HepG2 (cell line): ENCODE measurements around the gene GMEB2. TPM values are rescaled to one million over a fixed set of nuclear protein-coding genes. Genes with fewer than 3 reads are reported as not detected.

Experiments used
- ASH2L ChIP-seq: fragments of 300-600, 200-600 bp; sonication (generic); IDR thresholded peaks from 2 replicates; pipeline ENCODE4 v1.7.0; 2017; ENCODE audit warnings: low read depth, mild to moderate bottlenecking, moderate library complexity, mixed read lengths, low read length; ENCODE audit not compliant: insufficient read length
- ETV5 ChIP-seq: IDR thresholded peaks from 2 replicates; pipeline ENCODE4 v1.6.1; 2018; ENCODE audit warnings: missing biosample characterization, missing genetic modification reagents, inconsistent platforms, borderline replicate concordance
- EZH2 ChIP-seq: conservative IDR thresholded peaks from 2 replicates; pipeline ENCODE4 v1.6.1; 2012; ENCODE audit warnings: mild to moderate bottlenecking, low read depth, low read length, moderate library complexity
- GABPB1 ChIP-seq: IDR thresholded peaks from 2 replicates; pipeline ENCODE4 v1.6.1; 2016; ENCODE audit warnings: mild to moderate bottlenecking, missing genetic modification reagents, moderate library complexity, missing compliant biosample characterization
- KDM6A ChIP-seq: IDR thresholded peaks from 2 replicates; pipeline ENCODE4 v1.6.1; 2016; ENCODE audit warnings: low read depth
- MLXIP ChIP-seq: sonication (generic); formaldehyde crosslinking; IDR thresholded peaks from 2 replicates; pipeline ENCODE4 v1.9.0; 2021; ENCODE audit warnings: missing genetic modification reagents, borderline replicate concordance
- MYNN ChIP-seq: sonication (generic); formaldehyde crosslinking; IDR thresholded peaks from 2 replicates; pipeline ENCODE4 v1.4.0; 2020; ENCODE audit warnings: mild to moderate bottlenecking, low read depth, missing genetic modification reagents
- NFKBIZ ChIP-seq: IDR thresholded peaks from 2 replicates; pipeline ENCODE4 v1.6.1; 2018; ENCODE audit warnings: missing genetic modification reagents, missing compliant biosample characterization
- PRDM4 ChIP-seq: sonication (generic); formaldehyde crosslinking; IDR thresholded peaks from 2 replicates; pipeline ENCODE4 v1.9.0; 2021; ENCODE audit warnings: missing genetic modification reagents, borderline replicate concordance
- RXRA ChIP-seq: sonication (generic); formaldehyde crosslinking; IDR thresholded peaks from 2 replicates; pipeline ENCODE4 v1.5.1; 2020; ENCODE audit warnings: missing genetic modification reagents
- ZFP91 ChIP-seq: sonication (generic); formaldehyde crosslinking; IDR thresholded peaks from 2 replicates; pipeline ENCODE4 v1.9.0; 2022; ENCODE audit warnings: missing genetic modification reagents, mild to moderate bottlenecking, borderline replicate concordance
- ZNF230 ChIP-seq: sonication (generic); formaldehyde crosslinking; IDR thresholded peaks from 2 replicates; pipeline ENCODE4 v1.4.0; 2020; ENCODE audit warnings: mild to moderate bottlenecking, missing genetic modification reagents
- ZNF44 ChIP-seq: sonication (generic); formaldehyde crosslinking; IDR thresholded peaks from 2 replicates; pipeline ENCODE4 v1.5.1; 2020; ENCODE audit warnings: mild to moderate bottlenecking, missing genetic modification reagents
- ZNF484 ChIP-seq: sonication (generic); formaldehyde crosslinking; IDR thresholded peaks from 2 replicates; pipeline ENCODE4 v1.5.1; 2020; ENCODE audit warnings: mild to moderate bottlenecking, low read depth, missing genetic modification reagents, borderline replicate concordance
- ZNF737 ChIP-seq: sonication (generic); formaldehyde crosslinking; IDR thresholded peaks from 2 replicates; pipeline ENCODE4 v1.5.0; 2020; ENCODE audit warnings: missing genetic modification reagents, mild to moderate bottlenecking, borderline replicate concordance
- ZNF747 ChIP-seq: sonication (generic); formaldehyde crosslinking; IDR thresholded peaks from 2 replicates; pipeline ENCODE4 v1.8.1; 2023; ENCODE audit warnings: missing genetic modification reagents, mild to moderate bottlenecking, borderline replicate concordance
- polyA plus RNA-seq, 8 experiments: library from polyadenylated mRNA; depleted of rRNA in 3 of 8; stranded (reverse) in 7 of 8; unstranded in 1 of 8; fragments of >200 nt; fragmentation: Illumina TruSeq in 4 of 8; extraction: Trizol in 4 of 8; gene quantifications; 2 replicates each; pipeline versions ENCODE4 v1.2.1 to v1.2.3, GENCODE V29; 2011 to 2016; ENCODE audit warnings: low read depth in 4 of 8, missing spikeins in 1 of 8, mixed read lengths in 1 of 8; ENCODE audit not compliant: insufficient read depth in 1 of 8
- total RNA-seq, 5 experiments: library from RNA; depleted of rRNA; stranded (reverse); fragments of >200 nt; fragmentation: Illumina TruSeq; extraction: Trizol; gene quantifications; 2 replicates each; pipeline ENCODE4 v1.2.3, GENCODE V29; 2016; ENCODE audit warnings: low read depth in 1 of 5
- TF ChIP-seq, protein P1 (sequence below): sonication (generic); formaldehyde crosslinking; IDR thresholded peaks from 2 replicates; pipeline ENCODE4 v1.5.0; 2020; ENCODE audit warnings: mild to moderate bottlenecking, missing genetic modification reagents
- TF ChIP-seq, protein P2 (sequence below): sonication (generic); formaldehyde crosslinking; IDR thresholded peaks from 2 replicates; pipeline ENCODE4 v1.4.0; 2020; ENCODE audit warnings: missing genetic modification reagents

Gene GMEB2
- total and polyA plus RNA-seq, 2 of the 13 experiments (the other 11 are each of a cell fraction or from before 2014, with no cell fraction given), result 10.6 to 12.4 TPM

- 0 out of 2 replicates have a peak, but pooled peaks have one; percentile 37 for TF ChIP-seq MLXIP
- no peak for TF ChIP-seq ZNF737
- 0 out of 2 replicates have a peak, but pooled peaks have one; percentile 34 for TF ChIP-seq NFKBIZ (CRISPR knock-in tag)
- TF ChIP-seq ZNF230 (CRISPR knock-in tag), result no peak; the same call in 1 of the 2 replicates
- TF ChIP-seq, protein P1, sequence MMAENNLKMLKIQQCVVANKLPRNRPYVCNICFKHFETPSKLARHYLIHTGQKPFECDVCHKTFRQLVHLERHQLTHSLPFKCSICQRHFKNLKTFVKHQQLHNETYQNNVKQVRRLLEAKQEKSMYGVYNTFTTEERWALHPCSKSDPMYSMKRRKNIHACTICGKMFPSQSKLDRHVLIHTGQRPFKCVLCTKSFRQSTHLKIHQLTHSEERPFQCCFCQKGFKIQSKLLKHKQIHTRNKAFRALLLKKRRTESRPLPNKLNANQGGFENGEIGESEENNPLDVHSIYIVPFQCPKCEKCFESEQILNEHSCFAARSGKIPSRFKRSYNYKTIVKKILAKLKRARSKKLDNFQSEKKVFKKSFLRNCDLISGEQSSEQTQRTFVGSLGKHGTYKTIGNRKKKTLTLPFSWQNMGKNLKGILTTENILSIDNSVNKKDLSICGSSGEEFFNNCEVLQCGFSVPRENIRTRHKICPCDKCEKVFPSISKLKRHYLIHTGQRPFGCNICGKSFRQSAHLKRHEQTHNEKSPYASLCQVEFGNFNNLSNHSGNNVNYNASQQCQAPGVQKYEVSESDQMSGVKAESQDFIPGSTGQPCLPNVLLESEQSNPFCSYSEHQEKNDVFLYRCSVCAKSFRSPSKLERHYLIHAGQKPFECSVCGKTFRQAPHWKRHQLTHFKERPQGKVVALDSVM (CRISPR knock-in tag), result peak; percentile 56; the same call in 1 of the 2 replicates
- TF ChIP-seq ZFP91, result no peak
- TF ChIP-seq PRDM4 (CRISPR knock-in tag), result no peak
- TF ChIP-seq, protein P2, sequence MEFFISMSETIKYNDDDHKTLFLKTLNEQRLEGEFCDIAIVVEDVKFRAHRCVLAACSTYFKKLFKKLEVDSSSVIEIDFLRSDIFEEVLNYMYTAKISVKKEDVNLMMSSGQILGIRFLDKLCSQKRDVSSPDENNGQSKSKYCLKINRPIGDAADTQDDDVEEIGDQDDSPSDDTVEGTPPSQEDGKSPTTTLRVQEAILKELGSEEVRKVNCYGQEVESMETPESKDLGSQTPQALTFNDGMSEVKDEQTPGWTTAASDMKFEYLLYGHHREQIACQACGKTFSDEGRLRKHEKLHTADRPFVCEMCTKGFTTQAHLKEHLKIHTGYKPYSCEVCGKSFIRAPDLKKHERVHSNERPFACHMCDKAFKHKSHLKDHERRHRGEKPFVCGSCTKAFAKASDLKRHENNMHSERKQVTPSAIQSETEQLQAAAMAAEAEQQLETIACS, result peak; percentile 96
- peak; percentile 51; the same call in 1 of the 2 replicates for TF ChIP-seq ETV5
- TF ChIP-seq GABPB1 (CRISPR knock-in tag), result peak; percentile 36; the same call in 1 of the 2 replicates
- TF ChIP-seq ZNF747 (CRISPR knock-in tag), result no peak
- 0 out of 2 replicates have a peak, but pooled peaks have one; percentile 44 for TF ChIP-seq RXRA (CRISPR knock-in tag)
- no peak for TF ChIP-seq EZH2
- no peak for TF ChIP-seq ASH2L
- TF ChIP-seq ZNF484 (CRISPR knock-in tag), result no peak
- no peak for TF ChIP-seq ZNF44 (CRISPR knock-in tag)
- no peak for TF ChIP-seq KDM6A (CRISPR knock-in tag)
- TF ChIP-seq MYNN, result no peak
Observed at GRCh38 chr20:63626424-63627128, at the start of gene GMEB2 (continued).
